Measurements from ENCODE around the gene CD1B.

The CD1B gene

DNA sequence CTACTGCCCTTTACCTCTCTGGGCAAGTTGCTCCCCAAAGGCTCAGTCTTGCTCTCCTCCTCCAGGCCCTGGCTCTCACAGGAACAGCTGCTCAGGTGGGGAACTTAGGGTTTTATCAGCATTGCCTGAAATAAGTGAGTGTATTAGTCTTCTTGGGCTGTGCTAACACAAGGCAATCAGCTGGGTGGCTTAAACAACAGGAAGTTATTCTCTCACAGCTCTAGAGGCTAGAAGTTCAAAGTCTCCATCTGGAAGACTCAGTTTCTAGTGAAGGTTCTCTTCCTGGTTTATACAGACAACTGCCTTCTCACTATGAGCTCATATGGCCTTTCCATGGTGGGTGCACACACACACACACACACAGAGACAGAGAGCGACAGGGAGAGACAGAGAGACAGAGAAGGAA, 44.4 kb downstream of the CD1B start:
- TF ChIP-seq CTCF (IDR thresholded peaks at IDR 0.05; ENCODE audit: low read length) (no peak), EZH2phosphoT487 (IDR thresholded peaks at IDR 0.05; ENCODE audit: low read length) (no peak), EZH2 (optimal IDR thresholded peaks at IDR 0.05; ENCODE audit: low read depth, low read length) (no peak)
- Histone ChIP-seq H3K9me2 (replicated peaks; ENCODE audit: insufficient read depth, low read length) (no peaks in the 10 kb centered on the region), H3K36me3 (replicated peaks; ENCODE audit: insufficient read depth, low read length) (no peaks in the 10 kb centered on the region), H3K79me2 (ENCODE audit: low read length) (no peaks in the 10 kb centered on the region), H3K27me3 (replicated peaks; ENCODE audit: insufficient read depth, low read length) (no peaks in the 10 kb centered on the region), H3K27ac (ENCODE audit: low read length) (no peak overlapping the region), H3K4me3 (ENCODE audit: low read length) (no peak overlapping the region), H4K20me1 (ENCODE audit: insufficient read depth, low read length) (no peaks in the 10 kb centered on the region), H3K9me3 (replicated peaks; ENCODE audit: insufficient read depth, low read length) (no peaks in the 10 kb centered on the region), H3F3A (ENCODE audit: insufficient read depth, low read length) (no peaks in the 10 kb centered on the region), H2AFZ (ENCODE audit: low read length) (no peak overlapping the region), H3K4me2 (ENCODE audit: low read depth, low read length) (no peak overlapping the region), H3K9ac (ENCODE audit: low read length) (no peak overlapping the region), H3K4me1 (ENCODE audit: low read length) (0 out of 2 replicates have a peak, but pooled peaks cover 2% of the 10 kb centered on the region)
- no peak for DNase-seq

GRCh38 chr1:158286487-158286886, 44.8 kb downstream of the CD1B start:
- no peaks in the 10 kb centered on the region for H3F3A ChIP-seq (ENCODE audit: insufficient read depth, low read length)
- no peaks in the 10 kb centered on the region for H3K27me3 ChIP-seq (replicated peaks; ENCODE audit: insufficient read depth, low read length)
- TF ChIP-seq EZH2 (optimal IDR thresholded peaks at IDR 0.05; ENCODE audit: low read depth, low read length): no peak
- TF ChIP-seq CTCF (IDR thresholded peaks at IDR 0.05; ENCODE audit: low read length): no peak
- TF ChIP-seq EZH2phosphoT487 (IDR thresholded peaks at IDR 0.05; ENCODE audit: low read length): no peak
- H3K4me3 ChIP-seq (ENCODE audit: low read length): no peak overlapping the region
- H4K20me1 ChIP-seq (ENCODE audit: insufficient read depth, low read length): no peaks in the 10 kb centered on the region
- no peak for DNase-seq
- no peaks in the 10 kb centered on the region for H3K79me2 ChIP-seq (ENCODE audit: low read length)
- no peak overlapping the region for H3K4me2 ChIP-seq (ENCODE audit: low read depth, low read length)
- H3K4me1 ChIP-seq (ENCODE audit: low read length): 0 out of 2 replicates have a peak, but pooled peaks cover 2% of the 10 kb centered on the region
- no peak overlapping the region for H2AFZ ChIP-seq (ENCODE audit: low read length)
- H3K27ac ChIP-seq (ENCODE audit: low read length): no peak overlapping the region
- H3K9me3 ChIP-seq (replicated peaks; ENCODE audit: insufficient read depth, low read length): no peaks in the 10 kb centered on the region
- no peak overlapping the region for H3K9ac ChIP-seq (ENCODE audit: low read length)
- H3K9me2 ChIP-seq (replicated peaks; ENCODE audit: insufficient read depth, low read length): no peaks in the 10 kb centered on the region
- no peaks in the 10 kb centered on the region for H3K36me3 ChIP-seq (replicated peaks; ENCODE audit: insufficient read depth, low read length)

GRCh38 chr1:158285756-158286241, 45.5 kb downstream of the CD1B start:
- no peaks in the 10 kb centered on the region for H4K20me1 ChIP-seq (ENCODE audit: insufficient read depth, low read length)
- 0 out of 2 replicates have a peak overlapping the region, but pooled peaks have one; percentile 4 for H2AFZ ChIP-seq (ENCODE audit: low read length)
- H3K9me2 ChIP-seq (replicated peaks; ENCODE audit: insufficient read depth, low read length): no peaks in the 10 kb centered on the region
- no peak overlapping the region for H3K4me3 ChIP-seq (ENCODE audit: low read length)
- TF ChIP-seq CTCF (IDR thresholded peaks at IDR 0.05; ENCODE audit: low read length) (no peak), EZH2phosphoT487 (IDR thresholded peaks at IDR 0.05; ENCODE audit: low read length) (no peak), EZH2 (optimal IDR thresholded peaks at IDR 0.05; ENCODE audit: low read depth, low read length) (no peak)
- H3K79me2 ChIP-seq (ENCODE audit: low read length): no peaks in the 10 kb centered on the region
- no peaks in the 10 kb centered on the region for H3K36me3 ChIP-seq (replicated peaks; ENCODE audit: insufficient read depth, low read length)
- DNase-seq: no peak
- peak overlapping the region; percentile 7; the same call in 1 of the 2 replicates for H3K4me2 ChIP-seq (ENCODE audit: low read depth, low read length)
- H3K4me1 ChIP-seq (ENCODE audit: low read length): 0 out of 2 replicates have a peak, but pooled peaks cover 2% of the 10 kb centered on the region
- no peaks in the 10 kb centered on the region for H3K27me3 ChIP-seq (replicated peaks; ENCODE audit: insufficient read depth, low read length)
- no peak overlapping the region for H3K9ac ChIP-seq (ENCODE audit: low read length)
- H3K9me3 ChIP-seq (replicated peaks; ENCODE audit: insufficient read depth, low read length): no peaks in the 10 kb centered on the region
- H3F3A ChIP-seq (ENCODE audit: insufficient read depth, low read length): no peaks in the 10 kb centered on the region
- H3K27ac ChIP-seq (ENCODE audit: low read length): no peak overlapping the region

Measured in MM.1S (cell line).